Transverse colon (tissue), 4 donors: ENCODE results near the gene BIVM.

Experiments
- POLR2AphosphoS5 ChIP-seq, 3 donors: sonication (generic); formaldehyde crosslinking; IDR thresholded peaks; one replicate each; pipeline ENCODE4 v1.6.1; 2016; ENCODE audit warnings: antibody characterized with exemption in 3 of 3
- TF ChIP-seq, protein P1 (sequence below), 5 experiments: fragments of 200-600 bp in 3 of 5; fragments of 450-650 bp in 2 of 5; sonication (generic) in 3 of 5; IDR thresholded peaks; 1 replicate in 2 of 5; 2 replicates in 3 of 5; pipeline ENCODE4 v1.5.1; 2016 to 2017; ENCODE audit warnings: antibody characterized with exemption in 5 of 5, inconsistent platforms in 3 of 5, mild to moderate bottlenecking in 2 of 5, moderate library complexity in 1 of 5

DNA sequence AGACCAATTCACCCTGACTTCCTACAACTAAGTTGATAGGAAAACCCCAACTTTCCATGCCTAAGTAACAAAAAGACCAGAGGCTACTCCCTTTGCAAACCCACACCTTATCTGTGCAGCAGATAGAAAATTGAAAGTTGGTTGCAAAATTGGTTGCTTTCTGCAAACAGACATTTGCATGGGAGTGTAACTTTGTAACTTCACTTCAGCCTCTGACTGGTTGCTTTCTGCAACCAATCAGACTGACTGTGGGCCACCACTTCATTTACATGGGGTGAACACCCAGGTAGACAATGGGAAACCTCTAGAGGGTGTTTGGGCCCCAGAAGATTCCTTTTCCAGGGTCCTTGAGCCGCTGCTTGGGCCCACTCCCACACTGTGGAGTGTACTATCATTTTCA lies 35.2 kb upstream of the BIVM start:
- TF ChIP-seq, protein P1, sequence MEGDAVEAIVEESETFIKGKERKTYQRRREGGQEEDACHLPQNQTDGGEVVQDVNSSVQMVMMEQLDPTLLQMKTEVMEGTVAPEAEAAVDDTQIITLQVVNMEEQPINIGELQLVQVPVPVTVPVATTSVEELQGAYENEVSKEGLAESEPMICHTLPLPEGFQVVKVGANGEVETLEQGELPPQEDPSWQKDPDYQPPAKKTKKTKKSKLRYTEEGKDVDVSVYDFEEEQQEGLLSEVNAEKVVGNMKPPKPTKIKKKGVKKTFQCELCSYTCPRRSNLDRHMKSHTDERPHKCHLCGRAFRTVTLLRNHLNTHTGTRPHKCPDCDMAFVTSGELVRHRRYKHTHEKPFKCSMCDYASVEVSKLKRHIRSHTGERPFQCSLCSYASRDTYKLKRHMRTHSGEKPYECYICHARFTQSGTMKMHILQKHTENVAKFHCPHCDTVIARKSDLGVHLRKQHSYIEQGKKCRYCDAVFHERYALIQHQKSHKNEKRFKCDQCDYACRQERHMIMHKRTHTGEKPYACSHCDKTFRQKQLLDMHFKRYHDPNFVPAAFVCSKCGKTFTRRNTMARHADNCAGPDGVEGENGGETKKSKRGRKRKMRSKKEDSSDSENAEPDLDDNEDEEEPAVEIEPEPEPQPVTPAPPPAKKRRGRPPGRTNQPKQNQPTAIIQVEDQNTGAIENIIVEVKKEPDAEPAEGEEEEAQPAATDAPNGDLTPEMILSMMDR (IDR thresholded peaks at IDR 0.05), result no peak
- TF ChIP-seq POLR2AphosphoS5 (IDR thresholded peaks at IDR 0.05), result no peak
